GM12875 (cell line): ENCODE measurements around the gene NIT2.

Experiments
- H3K4me3 ChIP-seq: one replicate; pipeline ENCODE4 v1.5.1; 2011; ENCODE audit warnings: low read depth, low read length, control low read depth
- CTCF ChIP-seq: IDR thresholded peaks from 2 replicates; pipeline ENCODE4 v1.5.1; 2011; ENCODE audit warnings: low read depth, mild to moderate bottlenecking, control low read depth, inconsistent platforms, low read length, moderate library complexity, borderline replicate concordance; ENCODE audit not compliant: insufficient read depth

NIT2 gene

GRCh38 chr3:100370756-100371155 lies 36.2 kb downstream of the NIT2 start:
- TF ChIP-seq CTCF: no peak
- H3K4me3 ChIP-seq: no peak overlapping the region

DNA sequence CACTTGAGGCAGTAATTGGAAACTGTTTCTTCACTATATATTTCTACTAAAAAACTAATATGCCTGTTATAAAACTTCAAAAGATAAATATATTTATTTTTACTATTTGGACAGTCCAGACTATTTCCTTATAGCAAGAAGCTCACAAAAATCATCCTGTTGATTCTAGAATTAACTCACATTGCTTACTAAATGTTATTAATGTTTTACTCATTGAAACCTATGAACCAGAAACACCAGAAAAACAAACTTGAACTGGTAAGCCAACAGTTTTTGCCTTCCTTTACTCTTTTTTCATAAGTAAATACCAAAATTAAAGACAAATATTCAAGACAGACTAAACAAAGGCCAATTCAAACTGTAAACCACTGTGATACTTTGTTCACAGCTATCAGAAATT lies 40.0 kb downstream of the NIT2 start:
- no peak overlapping the region for H3K4me3 ChIP-seq
- no peak for TF ChIP-seq CTCF

DNA sequence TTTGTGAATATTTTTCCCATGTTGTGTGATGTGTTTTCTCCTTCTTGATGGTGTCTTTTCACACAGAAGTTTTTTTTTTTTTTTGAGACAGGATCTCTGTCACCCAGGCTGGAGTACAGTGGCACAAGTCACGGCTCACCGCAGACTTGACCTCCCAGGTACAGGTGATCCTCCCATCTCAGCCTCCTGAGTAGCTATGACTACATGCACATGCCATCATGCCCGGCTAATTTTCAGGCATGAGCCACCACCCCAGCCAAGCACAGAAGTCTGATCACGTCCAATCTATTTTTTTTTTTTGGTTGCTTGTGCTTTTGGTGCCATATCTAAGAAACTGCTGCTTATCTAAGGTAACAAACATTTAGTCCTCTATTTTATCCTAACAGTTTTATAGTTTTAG lies 41.7 kb downstream of the NIT2 start:
- no peak for TF ChIP-seq CTCF
- H3K4me3 ChIP-seq: no peak overlapping the region

DNA sequence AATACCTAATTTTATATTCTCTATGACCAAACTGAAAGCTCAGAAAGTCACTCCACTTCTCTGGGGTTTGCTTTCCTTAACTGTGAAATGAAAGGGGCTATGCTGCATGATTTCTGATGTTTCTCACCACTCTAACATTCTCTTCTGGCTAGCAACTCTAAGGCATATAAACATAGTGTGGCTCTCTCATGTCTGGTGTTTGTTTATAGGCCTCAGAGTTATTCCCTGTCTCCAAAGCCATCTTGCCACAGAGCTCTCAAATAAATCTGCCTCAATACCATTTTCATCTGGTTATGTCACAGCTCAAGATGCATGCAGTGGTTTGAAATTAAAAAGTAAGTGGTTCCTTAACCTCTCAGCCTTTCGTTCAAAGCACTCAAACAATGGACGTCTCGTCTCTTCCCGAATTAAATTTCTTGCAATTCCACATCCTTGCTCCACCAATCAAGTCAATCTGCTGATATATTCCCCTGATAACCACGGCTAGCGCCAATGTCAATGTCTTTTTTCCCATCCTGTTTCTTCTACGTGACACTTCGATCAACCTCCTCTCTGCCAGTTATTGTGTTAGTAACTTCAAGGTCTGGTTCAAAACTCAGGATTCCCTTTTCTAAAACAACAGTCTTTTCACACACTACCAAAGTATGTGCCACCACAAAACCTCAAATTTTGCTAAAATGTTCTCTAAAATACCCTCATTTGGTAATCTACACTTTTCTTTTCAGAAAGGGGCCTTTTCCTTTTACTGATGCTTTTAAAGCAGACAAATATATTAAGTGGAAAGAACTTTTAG lies 50.4 kb downstream of the NIT2 start:
- no peak for TF ChIP-seq CTCF
- H3K4me3 ChIP-seq: no peak overlapping the region

- no peak overlapping the region for H3K4me3 ChIP-seq
- TF ChIP-seq CTCF: no peak
Measured at GRCh38 chr3:100386437-100387074, 52.0 kb downstream of the NIT2 start.

DNA sequence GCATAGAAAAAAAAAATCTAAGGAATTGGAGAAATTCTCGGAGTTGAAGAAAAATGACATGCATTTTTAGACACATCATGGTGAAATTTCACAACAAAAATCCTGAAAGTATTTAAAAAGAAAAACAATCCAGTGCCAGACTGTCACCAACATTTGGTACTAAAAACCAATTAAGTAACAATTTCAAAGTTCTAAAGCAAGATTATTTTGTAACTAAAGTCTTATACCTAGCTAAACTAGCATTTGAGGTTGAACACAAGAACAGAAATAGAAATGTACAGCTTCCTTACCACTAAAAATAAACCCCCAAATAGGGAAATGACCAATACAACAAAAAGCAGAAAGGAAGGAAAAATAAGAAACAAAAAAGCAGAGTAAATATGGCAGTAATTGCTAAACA lies 54.5 kb downstream of the NIT2 start:
- no peak for TF ChIP-seq CTCF
- H3K4me3 ChIP-seq: no peak overlapping the region
